ENCODE measurements around the gene SHLD2.
"Not testable (repeated sequence)": the region's sequence is repeated elsewhere in the genome, so short reads cannot be mapped to it uniquely, and the experiment has no call there.

SHLD2 gene

DNA sequence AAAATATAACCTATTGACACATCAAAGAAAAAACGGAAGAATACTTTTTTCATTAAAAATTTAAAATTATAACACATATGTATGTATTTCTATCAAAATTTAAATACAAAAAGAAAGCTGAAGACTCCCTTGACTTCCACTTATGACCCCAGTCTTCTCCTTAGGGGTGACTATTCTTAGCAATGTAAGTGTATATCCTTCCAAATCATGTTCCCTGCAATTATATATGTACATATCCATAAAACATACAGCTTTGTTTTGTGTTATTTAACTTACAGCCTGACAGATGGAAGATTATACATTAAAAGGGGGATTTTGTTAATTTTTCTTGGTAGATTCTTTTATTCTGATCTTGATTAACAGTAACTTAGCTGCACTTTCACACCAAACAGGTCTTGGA is 9.5 kb upstream of the SHLD2 start:
- DNase-seq (ENCODE audit: low spot score): no peak

DNA sequence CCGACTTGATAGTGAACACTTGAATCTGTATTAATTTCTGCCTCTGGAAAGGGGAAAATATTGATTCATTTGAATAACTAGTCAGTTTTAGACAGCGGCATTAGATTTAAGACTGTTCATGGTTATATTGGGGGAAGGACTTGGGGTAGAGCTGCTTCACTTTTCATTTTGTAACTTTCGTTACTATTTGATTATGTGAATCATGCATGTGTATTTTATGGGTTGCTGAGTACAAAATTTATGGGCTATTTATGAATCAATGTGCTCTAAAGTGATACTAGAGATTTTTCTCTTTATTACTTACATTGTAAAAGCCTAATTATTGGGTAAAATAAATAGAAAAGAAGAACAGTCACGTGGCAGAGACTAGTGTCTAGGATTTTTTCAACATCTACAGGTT is 5.3 kb upstream of the SHLD2 start:
- DNase-seq (ENCODE audit: low spot score): no peak

DNA sequence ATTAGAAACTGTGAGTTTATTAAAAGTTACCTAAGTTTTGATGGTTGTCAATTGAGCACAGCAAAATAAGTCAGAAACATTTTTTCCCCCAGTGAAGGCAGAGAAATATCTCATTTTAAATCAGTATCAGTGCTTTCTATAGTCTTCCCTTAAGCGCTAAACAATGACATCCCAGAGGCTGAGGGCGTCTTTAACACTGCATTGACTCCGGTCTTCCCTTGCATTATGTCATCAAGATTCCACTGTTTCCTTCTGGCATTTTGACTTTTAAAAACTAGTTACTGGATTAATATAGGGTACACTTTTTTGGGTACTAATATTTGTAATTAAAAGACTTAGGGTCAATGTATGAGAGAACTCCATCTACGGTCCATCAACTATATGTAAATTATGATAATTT is 4.2 kb upstream of the SHLD2 start:
- DNase-seq (ENCODE audit: low spot score): no peak

DNA sequence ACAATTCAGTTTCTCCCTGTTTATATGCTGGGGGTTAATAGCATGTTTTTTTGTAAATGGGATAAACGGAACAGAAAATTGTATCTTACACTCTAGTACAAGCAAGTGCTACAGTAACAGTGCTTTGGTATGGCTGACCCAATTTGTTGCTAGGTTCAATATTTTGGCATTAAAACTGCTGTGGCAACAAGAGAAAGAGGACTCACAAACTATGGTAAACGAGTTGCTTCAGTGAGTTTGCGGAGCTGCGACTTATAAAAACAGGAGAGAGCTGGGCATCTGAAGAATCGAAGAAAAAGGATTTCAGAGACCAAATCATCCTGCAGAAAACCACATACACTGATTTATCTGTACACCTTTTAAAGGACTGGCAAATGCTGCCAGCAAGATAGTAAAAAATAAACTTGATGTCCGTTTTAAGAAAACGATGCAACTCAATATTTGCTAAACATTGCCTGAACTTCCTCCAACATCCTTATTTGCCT is 2.6 kb upstream of the SHLD2 start:
- no peak for DNase-seq (ENCODE audit: low spot score)

DNA sequence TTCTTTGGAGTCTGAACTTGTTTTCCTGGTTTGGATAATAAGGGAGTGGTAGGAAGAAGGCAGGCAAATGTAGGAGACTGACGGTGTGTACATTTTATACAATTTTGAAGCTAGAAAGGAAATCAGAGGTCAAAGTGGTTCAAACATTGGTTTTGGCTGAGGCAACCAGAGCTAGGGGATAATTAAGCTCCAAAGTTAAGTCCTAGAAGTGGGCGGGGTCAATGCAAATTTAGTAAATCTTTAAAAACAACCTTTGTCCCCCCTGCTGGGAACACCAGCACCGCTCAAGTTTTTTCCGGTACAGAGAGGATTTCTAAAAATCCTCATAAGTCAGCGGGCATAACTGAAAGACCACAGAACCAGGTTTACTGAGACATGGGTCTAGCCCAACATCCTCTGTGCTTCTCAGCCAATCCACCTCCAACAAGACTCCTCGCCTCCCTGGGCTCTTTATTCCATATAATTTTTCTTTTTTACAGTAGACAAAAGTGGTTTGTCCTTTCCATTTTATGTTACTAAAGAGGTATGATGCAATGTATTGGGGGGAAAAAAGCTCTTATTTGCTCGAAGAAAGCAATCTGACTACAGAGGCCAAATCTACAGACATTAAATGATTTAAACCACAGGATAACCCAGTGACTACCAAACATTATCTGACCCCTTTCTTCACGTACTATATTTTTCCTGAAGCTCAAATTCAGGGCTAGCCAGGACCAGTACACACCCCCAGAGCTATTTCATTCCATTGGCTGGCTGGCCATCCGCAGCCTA is 2.0 kb upstream of the SHLD2 start:
- DNase-seq (ENCODE audit: low spot score): peak; percentile 53

DNA sequence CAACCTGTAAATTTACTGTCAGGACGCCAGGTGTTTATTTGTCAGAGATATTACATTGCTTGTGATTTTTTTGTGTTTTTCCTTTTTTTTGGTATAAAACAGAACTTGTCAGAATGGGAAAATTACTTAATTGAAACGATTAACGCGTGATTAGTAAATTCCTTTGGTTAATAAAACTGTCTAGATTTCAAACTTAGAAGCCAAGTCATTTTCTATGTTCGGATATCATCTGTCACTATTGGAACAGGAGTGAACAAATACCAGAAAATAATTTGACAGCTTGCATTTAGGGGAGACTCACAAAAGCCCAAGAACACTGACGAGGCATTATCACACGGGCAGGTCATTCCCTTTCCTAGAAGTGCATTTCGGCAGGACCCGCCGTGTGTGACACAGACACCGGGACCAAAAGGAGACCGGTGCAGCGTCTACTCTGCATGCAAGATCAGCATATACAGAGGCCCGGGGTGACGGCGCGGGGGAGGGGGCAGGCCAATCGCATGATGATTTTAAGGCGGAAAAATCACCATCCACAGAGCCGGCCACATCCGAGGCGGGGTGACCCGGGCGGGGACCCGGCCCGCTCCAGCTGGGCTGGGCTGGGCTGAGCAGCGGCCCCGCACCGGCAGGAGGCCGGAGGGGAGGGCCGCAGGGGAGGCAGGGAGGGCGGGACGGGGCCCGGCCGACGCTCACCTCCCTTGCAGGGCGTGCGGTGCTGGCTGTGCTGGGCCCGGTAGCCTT is 1.2 kb upstream of the SHLD2 start:
- peak; percentile 81 for DNase-seq (ENCODE audit: low spot score)

DNA sequence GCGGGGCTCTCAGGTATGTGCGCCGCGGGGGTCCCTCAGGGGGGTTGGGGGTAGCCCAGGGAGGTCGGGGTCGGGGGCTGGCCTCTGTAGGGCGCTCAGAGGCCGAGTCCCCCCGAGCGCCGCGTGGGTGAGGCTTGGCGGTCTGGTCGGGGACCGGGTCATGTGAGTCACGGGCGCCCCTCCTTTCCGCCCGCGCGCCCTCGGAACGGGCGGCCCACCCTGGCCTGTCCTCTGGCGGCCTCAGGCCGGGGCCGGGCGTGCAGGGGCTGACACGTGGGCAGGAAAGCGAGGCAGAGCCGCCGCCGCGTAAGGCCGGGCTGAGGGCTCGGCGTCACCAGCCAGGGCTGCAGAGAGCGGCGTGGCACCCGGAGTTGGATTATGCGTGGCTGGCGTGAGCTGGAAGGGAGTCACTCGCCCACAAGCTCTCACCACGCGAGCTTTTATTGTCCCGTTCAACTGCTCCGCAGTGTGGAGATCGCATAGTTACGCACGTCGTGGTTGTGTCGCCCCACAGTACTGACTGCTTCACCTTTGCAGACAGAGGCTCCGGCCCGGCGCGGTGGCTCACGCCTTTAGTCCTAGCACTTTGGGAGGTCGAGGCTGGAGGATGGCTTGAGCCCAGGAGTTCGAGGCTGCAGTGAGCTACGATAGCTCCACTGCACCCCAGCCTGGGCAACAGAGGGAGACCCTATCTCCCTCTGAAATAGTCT is 385 bp downstream of the SHLD2 start:
- peak; percentile 86 for DNase-seq (ENCODE audit: low spot score)

DNA sequence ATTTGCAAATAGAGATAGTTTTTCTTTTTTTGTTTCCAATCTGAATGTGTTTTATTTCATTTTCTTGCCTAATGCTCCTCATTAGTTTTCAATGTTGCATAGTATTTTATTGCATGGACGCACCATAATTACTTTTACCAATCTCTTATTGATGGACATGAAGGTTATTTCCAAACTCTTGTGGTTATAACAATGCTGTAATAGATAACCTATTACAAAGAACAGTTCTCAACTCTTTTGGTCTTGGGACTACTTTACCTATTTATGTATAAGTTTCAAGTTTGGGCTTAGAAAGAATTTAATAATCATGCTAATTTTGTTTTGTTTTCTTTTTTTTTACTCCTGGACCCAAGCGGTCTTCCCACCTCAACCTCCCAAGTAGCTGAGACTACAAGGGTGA is 7.0 kb downstream of the SHLD2 start:
- no peak for DNase-seq (ENCODE audit: low spot score)

DNA sequence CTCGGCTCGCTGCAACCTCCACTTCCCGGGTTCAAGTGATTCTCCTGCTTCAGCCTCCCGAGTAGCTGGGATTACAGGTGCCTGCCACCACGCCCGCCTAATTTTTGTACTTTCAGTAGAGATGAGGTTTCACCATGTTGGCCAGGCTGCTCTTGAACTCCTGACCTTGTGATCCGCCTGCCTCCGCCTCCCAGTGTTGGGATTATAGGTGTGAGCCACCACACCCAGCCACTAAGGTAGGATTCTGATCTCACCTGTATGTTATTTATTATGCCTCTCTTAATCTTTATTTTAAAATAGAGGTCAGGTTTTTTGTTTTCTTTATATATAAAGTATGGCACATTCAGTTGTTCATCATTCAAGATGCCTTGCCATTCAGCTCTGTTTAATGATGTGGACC is 9.7 kb downstream of the SHLD2 start:
- DNase-seq (ENCODE audit: low spot score): not testable (repeated sequence)

DNA sequence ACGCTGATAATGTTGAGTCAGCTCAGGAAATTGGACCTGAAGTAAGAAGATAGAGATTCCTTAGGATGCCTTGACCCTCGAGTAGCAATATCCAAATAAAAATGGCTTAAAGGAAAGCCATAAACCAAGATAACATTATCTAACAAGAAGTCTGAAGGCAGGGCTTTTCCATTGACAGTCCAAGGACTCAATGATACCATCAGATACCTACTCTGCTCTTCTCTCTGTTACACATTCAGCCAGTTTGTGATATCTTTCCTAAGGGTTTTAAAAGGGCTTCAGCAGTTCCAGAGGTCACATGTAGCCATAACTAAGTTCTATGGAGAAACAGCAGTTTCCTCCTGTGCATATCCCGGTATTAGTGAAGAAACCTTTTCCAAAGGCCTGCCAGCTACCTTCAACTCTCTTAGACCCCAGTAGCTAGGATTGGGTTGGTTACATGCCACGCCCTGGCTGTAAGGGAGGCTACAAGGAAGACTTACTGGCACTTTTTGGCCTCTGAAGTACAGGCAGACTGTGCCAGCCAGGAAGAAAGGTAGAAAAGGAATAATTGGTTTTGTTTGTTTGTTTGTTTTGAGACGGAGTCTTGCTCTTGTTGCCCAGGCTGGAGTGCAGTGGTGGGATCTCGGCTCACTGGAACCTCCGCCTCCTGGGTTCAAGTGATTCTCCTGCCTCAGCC is 10.6 kb downstream of the SHLD2 start:
- DNase-seq (ENCODE audit: low spot score): no peak

DNA sequence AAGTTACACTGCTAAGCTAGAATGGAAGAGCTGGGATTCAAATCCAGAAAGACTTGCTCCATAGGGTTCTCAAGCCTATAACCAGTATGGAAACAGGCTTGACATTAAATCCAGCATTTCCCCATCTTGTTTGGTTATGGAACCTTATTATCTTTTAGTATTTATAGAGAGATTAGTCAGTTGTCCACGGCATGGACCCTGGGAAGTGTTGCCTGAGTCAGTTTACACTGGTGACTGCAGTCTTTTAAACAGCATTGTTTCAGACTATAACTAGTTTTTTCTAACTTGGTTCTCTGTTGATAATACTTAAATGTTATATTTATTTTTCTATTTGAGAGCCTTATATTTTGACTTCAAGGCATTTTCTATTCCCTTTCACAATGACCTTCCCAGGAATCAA is 23.1 kb downstream of the SHLD2 start:
- DNase-seq (ENCODE audit: low spot score): not testable (repeated sequence)

DNA sequence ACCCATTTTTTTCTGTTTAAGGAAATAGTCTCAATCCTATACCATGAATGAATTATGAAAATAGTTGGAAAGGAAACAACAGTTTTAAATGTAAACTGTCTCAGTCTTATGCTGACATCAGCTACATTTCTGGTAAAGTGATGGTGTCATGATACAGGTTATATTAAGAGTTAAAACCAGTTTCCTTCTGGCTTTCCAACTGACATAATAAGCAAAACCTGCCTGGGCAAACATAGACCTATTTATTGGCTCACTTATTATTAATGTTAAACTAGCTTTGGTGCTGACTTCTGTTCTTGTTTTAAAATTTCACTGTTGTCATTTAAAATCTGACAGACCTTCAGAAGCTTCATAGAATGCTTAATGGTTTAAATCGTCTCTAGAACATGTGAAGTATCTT is 24.0 kb downstream of the SHLD2 start:
- not testable (repeated sequence) for DNase-seq (ENCODE audit: low spot score)

DNA sequence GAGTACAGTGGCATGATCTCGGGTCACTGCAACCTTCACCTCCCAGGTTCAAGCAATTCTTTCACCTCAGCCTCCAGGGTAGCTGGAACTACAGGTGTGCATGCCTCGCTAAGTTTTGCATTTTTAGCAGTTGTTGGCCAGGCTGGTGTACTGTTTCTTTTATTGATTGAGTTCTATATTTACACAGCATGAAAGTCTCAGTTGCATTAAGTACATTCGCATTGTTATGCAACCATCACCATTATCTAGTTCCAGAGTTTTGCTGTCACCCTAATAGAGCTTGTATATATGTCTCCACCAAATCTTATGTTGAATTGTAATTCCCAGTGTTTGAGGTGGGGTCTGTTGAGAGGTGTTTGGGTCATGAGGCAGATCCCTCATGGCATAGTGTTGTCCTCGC is 28.3 kb downstream of the SHLD2 start:
- not testable (repeated sequence) for DNase-seq (ENCODE audit: low spot score)

DNA sequence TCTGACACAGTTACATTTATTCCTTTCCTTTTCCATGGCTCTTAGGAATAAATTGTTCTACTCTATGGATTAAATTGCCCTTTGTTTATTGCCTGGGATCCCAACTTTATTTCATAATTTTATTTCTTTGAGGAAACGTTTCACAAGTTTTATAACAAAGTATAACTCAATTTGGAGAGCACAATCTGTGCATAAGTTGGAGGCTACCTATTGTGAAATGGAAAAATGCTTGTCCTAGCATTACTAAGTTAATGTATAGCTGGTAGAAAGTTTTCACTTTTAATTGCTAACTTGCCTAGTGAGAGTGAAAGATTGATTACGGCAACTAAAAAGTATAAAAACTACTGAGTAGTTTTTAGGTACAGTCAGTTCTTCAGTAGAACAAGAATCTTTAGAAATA is 32.0 kb downstream of the SHLD2 start:
- DNase-seq (ENCODE audit: low spot score): not testable (repeated sequence)

DNA sequence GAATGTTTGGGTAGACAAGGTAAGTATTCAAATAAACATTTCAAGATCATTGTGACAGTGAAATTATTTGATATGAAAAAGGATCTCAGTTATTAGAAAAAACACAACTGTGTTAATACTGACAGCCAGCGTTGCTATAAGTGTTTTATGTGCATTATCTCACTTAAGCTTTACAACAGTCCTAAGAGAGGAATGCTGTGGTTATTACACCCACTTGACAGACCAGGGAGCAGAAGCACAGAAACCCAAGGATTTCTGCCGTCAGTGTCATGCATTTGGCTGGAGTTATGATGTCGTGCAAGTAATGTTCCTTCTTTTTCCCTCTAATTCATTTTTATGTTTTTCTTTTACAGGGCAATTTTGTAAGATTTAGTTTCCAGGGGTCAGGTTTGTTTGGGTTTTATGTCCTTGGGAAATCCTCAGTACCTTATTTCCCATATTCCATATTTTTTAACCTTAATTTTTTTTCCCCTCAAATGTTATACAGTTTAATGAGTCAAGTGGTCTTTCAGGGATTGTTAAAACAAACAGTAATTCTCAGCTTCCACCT is 32.7 kb downstream of the SHLD2 start:
- DNase-seq (ENCODE audit: low spot score): not testable (repeated sequence)

DNA sequence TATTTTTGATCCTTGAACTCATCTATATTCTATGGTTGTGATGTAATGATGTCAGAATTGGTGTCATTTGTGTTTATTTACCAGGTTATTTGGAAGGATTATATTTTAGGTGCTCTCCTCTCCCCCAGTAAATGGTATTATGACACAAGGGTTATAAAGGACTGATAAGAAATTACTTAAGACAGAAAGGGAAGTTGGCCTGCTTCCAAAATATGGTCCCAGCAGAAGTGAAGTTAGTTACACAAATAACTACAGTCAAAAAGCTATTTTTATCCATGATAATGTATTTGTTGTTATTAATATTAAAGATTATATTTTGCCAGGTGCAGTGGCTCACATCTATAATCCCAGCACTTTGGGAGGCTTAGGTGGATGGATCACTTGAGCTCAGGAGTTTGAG is 37.2 kb downstream of the SHLD2 start:
- DNase-seq (ENCODE audit: low spot score): not testable (repeated sequence)

DNA sequence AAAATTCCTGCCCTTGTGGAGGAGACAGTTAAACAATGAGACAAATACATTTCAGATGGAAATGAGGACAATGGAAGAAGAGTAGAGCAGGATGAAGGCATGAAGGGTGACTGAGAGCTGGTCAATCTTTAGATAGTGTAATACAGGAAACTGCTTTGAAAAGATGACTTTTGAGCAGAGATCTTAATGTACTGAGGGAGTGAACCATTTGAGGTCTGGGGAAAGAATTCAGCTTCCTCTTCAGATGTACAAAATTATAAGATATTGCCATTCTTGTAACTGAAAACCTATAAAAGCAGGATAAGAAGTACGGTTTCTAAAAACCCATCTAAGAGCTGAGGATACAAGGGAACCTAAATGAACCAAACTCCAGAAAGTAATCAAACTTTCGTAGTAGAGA is 38.9 kb downstream of the SHLD2 start:
- DNase-seq (ENCODE audit: low spot score): not testable (repeated sequence)

DNA sequence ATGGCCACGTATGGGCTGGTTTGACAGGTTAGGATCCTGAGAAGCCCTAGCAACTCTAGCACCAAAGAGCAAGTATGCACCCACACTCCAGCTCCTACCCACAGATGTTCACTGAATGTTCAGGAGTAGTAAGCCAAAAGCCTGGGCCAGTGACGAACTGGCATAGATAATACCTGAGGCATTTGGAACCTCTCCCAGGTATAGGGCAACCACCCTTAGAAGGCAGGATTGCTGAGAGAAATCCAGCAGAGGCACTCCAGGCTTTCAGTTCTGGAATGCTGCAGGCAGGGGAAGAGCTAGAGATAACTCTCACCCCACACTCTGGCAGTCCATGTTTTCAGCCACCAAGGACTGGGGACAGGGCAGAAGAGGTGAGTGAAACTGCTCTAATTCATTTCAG is 39.4 kb downstream of the SHLD2 start:
- not testable (repeated sequence) for DNase-seq (ENCODE audit: low spot score)

DNA sequence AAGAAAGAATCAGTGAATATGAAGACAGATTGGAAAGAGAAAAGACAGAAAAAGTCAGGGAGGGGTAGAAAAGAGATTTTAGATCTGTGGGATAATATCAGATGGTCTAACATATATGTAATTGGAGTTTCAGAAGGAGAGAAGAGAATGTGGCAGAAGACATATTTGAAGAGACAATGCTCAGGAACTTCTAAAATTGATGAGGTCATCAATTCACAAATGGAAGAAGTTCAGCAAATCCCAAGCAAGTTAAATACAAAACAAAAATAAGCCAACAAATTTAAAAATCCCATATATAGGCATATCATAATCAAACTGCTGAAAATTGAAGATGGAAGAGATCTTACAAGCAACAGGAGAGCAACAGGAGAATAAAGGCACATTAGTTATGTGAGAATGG is 42.5 kb downstream of the SHLD2 start:
- not testable (repeated sequence) for DNase-seq (ENCODE audit: low spot score)

DNA sequence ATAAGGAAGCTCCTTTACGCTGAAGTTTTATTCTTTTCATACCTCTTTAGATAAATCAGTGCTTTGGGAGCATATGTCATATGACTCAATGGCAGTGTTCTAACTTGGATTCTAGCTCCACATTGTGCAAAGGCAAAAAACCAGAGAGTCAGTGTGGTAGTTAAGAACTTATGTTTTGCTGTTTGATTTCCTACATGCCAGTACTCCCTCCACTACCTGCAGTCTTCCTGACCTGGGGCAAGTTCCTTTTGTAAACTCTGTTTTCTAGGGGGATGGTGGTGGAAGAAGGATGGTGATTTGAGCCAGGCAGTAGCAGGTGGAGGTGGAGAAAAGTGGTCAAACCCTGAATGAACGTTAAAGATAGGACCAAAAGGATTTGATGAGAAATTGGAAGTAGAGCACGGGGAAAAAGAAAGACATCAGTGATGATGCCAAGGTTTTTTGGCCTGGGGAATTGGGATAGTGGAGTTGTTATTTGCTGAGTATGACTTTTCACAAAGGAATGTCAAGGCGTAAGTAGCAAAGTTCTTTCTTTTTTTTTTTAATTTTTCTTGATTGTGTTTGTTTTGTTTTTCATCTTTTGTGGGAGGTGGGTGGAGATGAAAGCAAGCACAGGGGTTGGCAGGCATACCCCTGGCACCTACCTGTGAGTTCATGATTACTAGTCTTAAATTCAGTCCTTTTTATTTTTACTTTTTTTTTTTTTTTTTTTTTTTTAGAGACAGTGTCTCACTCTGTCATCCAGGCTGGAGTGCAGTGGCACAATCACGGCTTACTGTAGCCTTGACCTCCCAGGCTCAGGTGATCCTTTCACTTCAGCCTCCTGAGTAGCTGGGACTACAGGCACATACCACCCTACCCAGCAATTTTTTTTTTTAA is 47.5 kb downstream of the SHLD2 start:
- DNase-seq (ENCODE audit: low spot score): not testable (repeated sequence)

DNA sequence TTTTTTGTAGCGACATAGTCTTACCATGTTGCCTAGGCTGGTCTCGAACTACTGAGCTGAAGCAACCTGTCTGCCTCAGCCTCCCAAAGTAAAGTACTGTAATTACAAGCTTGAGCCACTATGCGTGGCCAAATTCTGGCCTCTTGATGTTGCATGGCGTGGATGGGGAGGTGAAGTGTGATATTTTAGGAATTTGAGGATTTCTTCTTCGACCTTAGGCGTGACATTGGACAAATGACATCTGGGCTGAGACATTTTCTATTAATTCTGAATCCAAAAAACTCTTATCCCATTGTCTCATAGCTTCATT is 48.1 kb downstream of the SHLD2 start:
- not testable (repeated sequence) for DNase-seq (ENCODE audit: low spot score)
